DND-41 (cell line): ENCODE data around the gene ZFPL1.

ENCODE experiments used
- CTCF ChIP-seq: IDR thresholded peaks from 2 replicates; pipeline ENCODE4 v1.5.1; 2012; ENCODE audit warnings: borderline replicate concordance, low read length, moderate library complexity, mild to moderate bottlenecking; ENCODE audit not compliant: poor library complexity, severe bottlenecking; ENCODE audit errors: extremely low read depth
- EZH2 ChIP-seq: IDR thresholded peaks from 3 replicates; pipeline ENCODE4 v1.6.1; 2012; ENCODE audit warnings: borderline replicate concordance, low read depth, mild to moderate bottlenecking, moderate library complexity, low read length, inconsistent platforms; ENCODE audit not compliant: severe bottlenecking

GRCh38 chr11:65051398-65051858 lies 32.6 kb upstream of the ZFPL1 start:
- TF ChIP-seq CTCF (no peak), EZH2 (no peak)
